Lung (tissue), 12 donors: ENCODE results near the gene MED13L. TPM values are rescaled to one million over a fixed set of nuclear protein-coding genes. Genes with fewer than 3 reads are reported as not detected.

Experiments used
- ATAC-seq: fragments of 200-7000 bp; cut with Tn5 transposase; one replicate; pipeline ENCODE4 v1.9.1; 2020; ENCODE audit warnings: moderate number of reproducible peaks; ENCODE audit not compliant: insufficient read depth, low FRiP score
- DNase-seq, 3 donors: peaks; one replicate each; pipeline ENCODE4 v3.0.0-alpha.2; 2013 to 2017
- H3K27ac ChIP-seq, 2 donors: one replicate each; pipeline ENCODE4 v1.5.1; 2013; ENCODE audit warnings: mild to moderate bottlenecking in 2 of 2, moderate library complexity in 2 of 2, control low read depth in 1 of 2, inconsistent platforms in 1 of 2, low read depth in 1 of 2, low read length in 1 of 2
- H3K27me3 ChIP-seq, 3 donors: one replicate each; pipeline ENCODE4 v1.5.1; 2013; ENCODE audit warnings: low read length in 2 of 3; ENCODE audit not compliant: control insufficient read depth in 3 of 3, insufficient read depth in 3 of 3
- H3K36me3 ChIP-seq, 4 donors: one replicate each; pipeline ENCODE4 v1.5.1; 2013; ENCODE audit warnings: low read length in 4 of 4, mild to moderate bottlenecking in 1 of 4, moderate library complexity in 1 of 4; ENCODE audit not compliant: control insufficient read depth in 4 of 4, insufficient read depth in 4 of 4
- H3K4me1 ChIP-seq, 5 donors: one replicate each; pipeline ENCODE4 v1.5.1; 2013; ENCODE audit warnings: low read length in 5 of 5, mild to moderate bottlenecking in 2 of 5, moderate library complexity in 1 of 5; ENCODE audit not compliant: control insufficient read depth in 5 of 5, insufficient read depth in 5 of 5
- H3K4me3 ChIP-seq: one replicate; pipeline ENCODE4 v1.5.1; 2013; ENCODE audit warnings: mild to moderate bottlenecking, control low read depth, moderate library complexity
- H3K9ac ChIP-seq, 2 donors: one replicate each; pipeline ENCODE4 v1.5.1; 2013; ENCODE audit warnings: low read length in 2 of 2, control low read depth in 1 of 2; ENCODE audit not compliant: insufficient read depth in 1 of 2
- H3K9me3 ChIP-seq, 4 donors: one replicate each; pipeline ENCODE4 v1.5.1; 2013; ENCODE audit warnings: low read length in 3 of 4, mild to moderate bottlenecking in 1 of 4, moderate library complexity in 1 of 4; ENCODE audit not compliant: control insufficient read depth in 4 of 4, insufficient read depth in 3 of 4
- CTCF ChIP-seq: IDR thresholded peaks from 2 replicates; pipeline ENCODE4 v1.5.1; 2012; ENCODE audit warnings: mild to moderate bottlenecking; ENCODE audit errors: control extremely low read depth, extremely low read depth
- WGBS, 2 donors: extraction: QIAGEN DNeasy Blood & Tissue Kit; methylation state at CpG; one replicate each; pipeline ENCODE4 v1.1.7; 2013; 5-methylcytosine and 5-hydroxymethylcytosine counted together
- polyA plus RNA-seq, 2 donors: library from polyadenylated mRNA; stranded (reverse); fragments of 200-250 nt; gene quantifications; one replicate each; pipeline ENCODE4 v1.2.1, GENCODE V29; 2013
- total RNA-seq, 2 donors: library from RNA; depleted of rRNA in 1 of 2; stranded (reverse); fragments of >200 nt in 1 of 2; gene quantifications; one replicate each; pipeline ENCODE4 v1.2.1, GENCODE V29; 2014 to 2021
- donor health status: control.
- donor health status: control.
- donor health status: Bipolar disorder and iron deficiency.
- donor health status: healthy.
- donor health status: DM: yes; HTN: yes; CAD: no.

The MED13L gene
- total and polyA plus RNA-seq, 4 donors: 18.2 to 329 (median 71.4) TPM

GRCh38 chr12:115941362-115941761 is 336.1 kb downstream of the MED13L start:
- 92 to 93% methylated on average over 5 of the region's 5 CpGs for whole genome bisulfite sequencing, 2 donors
- Histone ChIP-seq H3K27ac (no peak overlapping the region), H3K9me3 (peaks cover 0 to 8% (median 2%) of the 10 kb centered on the region in 4 donors), H3K27me3 (no peaks in the 10 kb centered on the region), H3K4me1 (peaks cover 0 to 39% (median 5%) of the 10 kb centered on the region in 5 donors), H3K4me3 (no peak overlapping the region), H3K36me3 (no peaks in the 10 kb centered on the region), H3K9ac (no peak overlapping the region)
- TF ChIP-seq CTCF: no peak
- DNase-seq (no peak), ATAC-seq (no peak)

DNA sequence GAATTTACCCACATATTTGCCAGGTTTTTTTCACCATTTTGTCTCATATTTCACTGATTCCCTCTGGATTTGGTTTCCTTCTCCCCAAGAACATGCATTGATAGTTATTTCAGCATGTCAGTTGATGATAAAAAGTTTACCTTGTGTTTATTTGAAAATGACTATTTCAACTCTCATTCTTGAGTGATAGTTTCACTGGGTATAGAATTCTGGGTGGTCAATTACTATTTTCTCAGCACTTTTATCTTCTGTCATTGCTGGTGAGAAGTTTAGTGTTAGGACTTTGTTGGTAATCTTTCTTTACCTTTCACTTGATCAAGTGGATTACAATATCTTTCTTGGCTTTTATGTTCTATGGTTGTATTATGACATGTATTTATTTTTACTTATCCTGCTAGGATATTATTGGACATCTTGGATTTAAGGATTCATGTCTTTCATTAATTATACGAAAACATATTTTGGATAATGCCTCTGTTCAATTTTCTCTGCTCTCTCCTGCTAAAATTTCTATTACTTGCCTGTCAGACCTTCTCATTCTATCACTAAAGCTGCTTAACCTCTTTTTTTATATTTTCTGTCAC is 338.6 kb downstream of the MED13L start:
- Histone ChIP-seq H3K27me3 (no peaks in the 10 kb centered on the region), H3K4me1 (peaks cover 0 to 24% (median 0%) of the 10 kb centered on the region in 5 donors), H3K9ac (no peak overlapping the region), H3K9me3 (peaks cover 0 to 8% (median 2%) of the 10 kb centered on the region in 4 donors), H3K36me3 (no peaks in the 10 kb centered on the region), H3K4me3 (no peak overlapping the region), H3K27ac (no peak overlapping the region)
- no peak for TF ChIP-seq CTCF
- DNase-seq (no peak), ATAC-seq (no peak)
- 89 to 97% methylated on average over 1 of the region's 1 CpG for WGBS, 2 donors

- H3K27me3 ChIP-seq: no peaks in the 10 kb centered on the region
- no peak for ATAC-seq
- no peak overlapping the region for H3K27ac ChIP-seq
- DNase-seq: peak; percentile 50 to 84 (median 81)
- peaks cover 0 to 21% (median 0%) of the 10 kb centered on the region in 5 donors for H3K4me1 ChIP-seq
- WGBS, 2 donors: 65 to 84% methylated on average over 8 of the region's 8 CpGs
- H3K36me3 ChIP-seq: no peaks in the 10 kb centered on the region
- H3K4me3 ChIP-seq: no peak overlapping the region
- TF ChIP-seq CTCF: no peak
- H3K9ac ChIP-seq: no peak overlapping the region
- peaks cover 0 to 8% (median 2%) of the 10 kb centered on the region in 4 donors for H3K9me3 ChIP-seq
These were observed 340.2 kb downstream of the MED13L start for GRCh38 chr12:115936997-115937916.
